HG02623 (cell line): ENCODE results near the gene TMEM145.

ENCODE experiments used
- ATAC-seq: cut with Tn5 transposase; IDR thresholded peaks from one replicate; pipeline ENCODE4 v1.9.1; 2021; ENCODE audit warnings: moderate library complexity; ENCODE audit not compliant: unreplicated experiment

The TMEM145 gene

DNA sequence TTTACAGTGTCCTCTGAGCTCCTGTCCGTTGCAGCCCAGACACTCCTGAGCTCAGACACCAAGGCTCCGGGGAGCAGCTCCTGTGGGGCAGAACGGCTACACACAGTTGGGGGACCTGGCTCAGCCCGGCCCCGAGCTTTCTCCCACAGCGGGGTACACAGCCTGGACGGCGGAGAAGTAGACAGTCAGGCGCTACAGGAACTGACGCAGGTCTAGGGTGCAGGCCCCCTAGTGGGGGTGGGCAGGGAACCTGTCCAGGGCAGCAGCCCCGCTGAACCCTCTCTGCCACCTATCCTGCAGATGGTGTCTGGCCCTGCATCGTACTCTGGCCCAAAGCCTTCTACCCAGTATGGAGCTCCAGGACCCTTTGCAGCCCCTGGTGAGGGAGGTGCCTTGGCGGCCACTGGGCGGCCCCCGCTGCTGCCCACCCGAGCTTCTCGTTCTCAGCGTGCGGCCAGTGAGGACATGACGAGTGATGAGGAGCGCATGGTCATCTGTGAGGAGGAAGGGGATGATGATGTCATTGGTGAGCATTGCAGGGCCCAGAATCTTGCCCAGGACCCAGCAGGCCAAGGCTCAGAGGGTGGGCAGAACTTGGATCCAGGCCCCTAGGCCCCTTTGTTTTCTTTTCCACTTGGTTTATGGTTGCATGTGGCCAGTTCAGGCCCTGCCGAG lies 24.1 kb upstream of the TMEM145 start:
- ATAC-seq = no peak

DNA sequence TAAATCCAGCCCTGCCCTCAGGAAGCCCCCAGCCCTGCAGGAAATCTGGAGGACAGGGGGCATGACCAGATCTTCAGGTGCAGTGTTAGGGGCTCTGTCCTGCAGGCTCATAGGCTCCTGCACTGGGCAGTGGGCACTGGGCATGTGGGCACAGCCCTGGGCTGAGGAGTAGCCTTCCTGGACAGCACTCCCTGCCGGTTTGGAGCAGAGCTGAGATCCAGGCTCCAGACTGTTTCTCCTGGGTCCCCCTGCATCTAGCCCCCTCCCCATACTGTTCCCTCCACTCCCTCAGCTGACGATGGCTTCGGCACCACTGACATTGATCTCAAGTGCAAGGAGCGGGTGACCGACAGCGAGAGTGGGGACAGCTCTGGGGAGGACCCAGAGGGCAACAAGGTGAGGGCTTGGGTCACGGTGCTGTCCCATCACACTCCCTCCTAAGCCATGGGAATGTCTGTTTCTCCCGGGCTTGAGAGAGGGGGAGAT lies 23.5 kb upstream of the TMEM145 start:
- ATAC-seq = no peak

DNA sequence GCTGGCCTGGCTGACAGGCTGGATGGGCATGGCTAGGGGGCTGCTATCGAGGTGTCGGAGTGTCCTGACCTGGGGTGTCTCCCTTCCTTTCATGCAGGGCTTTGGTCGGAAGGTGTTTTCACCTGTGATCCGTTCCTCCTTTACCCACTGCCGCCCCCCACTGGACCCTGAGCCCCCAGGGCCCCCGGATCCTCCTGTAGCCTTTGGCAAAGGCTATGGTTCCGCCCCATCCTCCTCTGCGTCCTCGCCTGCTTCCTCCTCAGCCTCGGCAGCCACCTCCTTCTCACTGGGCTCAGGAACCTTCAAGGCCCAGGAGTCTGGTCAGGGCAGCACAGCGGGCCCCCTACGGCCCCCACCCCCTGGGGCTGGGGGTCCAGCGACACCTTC lies 23.0 kb upstream of the TMEM145 start:
- ATAC-seq = no peak

DNA sequence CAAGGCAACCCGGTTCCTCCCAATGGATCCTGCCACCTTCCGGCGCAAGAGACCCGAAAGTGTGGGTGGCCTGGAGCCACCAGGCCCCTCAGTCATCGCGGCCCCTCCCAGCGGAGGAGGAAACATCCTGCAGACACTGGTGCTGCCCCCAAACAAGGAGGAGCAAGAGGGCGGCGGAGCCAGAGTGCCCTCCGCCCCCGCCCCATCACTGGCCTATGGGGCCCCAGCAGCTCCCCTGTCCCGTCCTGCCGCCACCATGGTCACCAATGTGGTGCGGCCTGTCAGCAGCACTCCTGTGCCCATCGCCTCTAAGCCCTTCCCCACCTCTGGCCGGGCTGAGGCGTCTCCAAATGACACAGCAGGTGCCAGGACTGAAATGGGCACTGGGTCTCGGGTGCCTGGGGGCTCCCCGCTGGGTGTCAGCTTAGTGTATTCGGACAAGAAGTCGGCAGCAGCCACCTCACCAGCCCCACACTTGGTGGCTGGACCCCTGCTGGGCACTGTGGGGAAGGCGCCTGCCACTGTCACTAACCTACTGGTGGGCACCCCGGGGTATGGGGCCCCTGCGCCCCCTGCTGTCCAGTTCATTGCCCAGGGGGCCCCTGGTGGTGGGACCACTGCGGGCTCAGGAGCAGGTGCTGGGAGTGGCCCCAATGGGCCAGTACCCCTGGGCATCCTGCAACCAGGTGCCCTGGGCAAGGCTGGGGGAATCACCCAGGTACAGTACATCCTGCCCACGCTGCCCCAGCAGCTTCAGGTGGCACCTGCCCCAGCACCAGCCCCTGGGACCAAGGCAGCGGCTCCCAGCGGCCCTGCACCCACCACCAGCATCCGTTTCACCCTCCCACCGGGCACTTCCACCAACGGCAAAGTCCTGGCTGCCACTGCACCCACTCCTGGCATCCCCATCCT lies 22.3 kb upstream of the TMEM145 start:
- ATAC-seq = no peak

DNA sequence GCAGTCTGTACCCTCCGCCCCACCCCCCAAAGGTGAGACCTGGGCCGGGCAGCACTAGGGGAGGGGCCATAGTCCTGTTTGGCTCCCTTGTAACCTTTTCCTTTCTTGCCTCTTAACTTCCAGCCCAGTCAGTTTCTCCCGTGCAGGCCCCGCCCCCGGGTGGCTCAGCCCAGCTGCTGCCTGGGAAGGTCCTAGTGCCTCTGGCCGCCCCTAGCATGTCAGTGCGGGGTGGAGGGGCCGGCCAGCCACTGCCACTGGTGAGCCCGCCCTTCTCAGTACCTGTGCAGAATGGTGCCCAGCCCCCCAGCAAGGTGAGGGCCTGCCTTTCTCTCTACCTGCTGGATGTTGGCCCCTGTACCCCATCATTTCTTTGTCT lies 21.7 kb upstream of the TMEM145 start:
- no peak for ATAC-seq

DNA sequence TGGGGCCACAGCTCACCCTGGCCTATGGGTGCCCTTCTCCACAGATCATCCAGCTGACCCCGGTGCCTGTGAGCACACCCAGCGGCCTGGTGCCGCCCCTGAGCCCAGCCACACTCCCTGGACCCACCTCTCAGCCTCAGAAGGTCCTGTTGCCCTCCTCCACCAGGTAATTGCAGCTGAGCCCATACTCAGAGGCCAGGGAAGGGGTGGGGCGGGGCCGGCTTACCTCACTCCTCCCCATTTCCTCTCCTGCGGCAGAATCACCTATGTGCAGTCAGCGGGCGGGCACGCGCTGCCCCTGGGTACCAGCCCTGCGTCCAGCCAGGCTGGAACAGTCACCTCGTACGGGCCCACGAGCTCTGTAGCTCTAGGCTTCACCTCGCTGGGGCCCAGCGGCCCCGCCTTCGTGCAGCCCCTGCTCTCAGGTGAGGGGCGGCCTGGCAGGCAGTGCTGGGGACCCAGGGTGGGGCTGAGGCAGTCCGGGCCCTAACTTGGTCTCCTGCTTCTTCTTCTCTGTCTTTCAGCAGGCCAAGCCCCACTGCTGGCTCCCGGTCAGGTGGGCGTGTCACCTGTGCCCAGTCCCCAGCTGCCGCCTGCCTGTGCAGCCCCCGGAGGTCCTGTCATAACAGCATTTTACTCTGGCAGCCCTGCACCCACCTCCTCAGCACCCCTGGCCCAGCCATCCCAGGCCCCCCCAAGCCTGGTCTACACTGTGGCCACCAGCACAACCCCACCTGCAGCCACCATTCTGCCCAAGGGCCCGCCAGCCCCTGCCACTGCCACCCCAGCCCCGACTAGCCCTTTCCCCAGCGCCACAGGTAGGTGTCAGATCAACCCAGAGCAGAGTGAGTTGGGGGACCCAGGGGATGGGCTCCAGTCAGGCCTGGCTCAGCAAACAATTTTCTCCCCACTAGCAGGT lies 20.8 kb upstream of the TMEM145 start:
- ATAC-seq = no peak

DNA sequence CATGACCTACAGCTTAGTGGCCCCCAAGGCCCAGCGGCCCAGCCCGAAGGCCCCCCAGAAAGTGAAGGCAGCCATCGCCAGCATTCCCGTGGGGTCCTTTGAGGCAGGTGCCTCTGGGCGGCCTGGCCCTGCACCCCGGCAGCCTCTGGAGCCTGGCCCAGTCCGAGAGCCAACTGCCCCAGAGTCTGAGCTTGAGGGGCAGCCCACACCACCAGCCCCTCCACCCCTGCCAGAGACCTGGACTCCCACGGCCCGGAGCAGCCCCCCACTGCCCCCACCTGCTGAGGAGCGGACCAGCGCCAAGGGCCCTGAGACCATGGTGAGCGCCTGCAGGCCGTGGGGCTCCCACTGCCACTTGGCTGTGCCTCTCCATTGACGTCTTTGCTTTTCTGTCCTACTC lies 20.1 kb upstream of the TMEM145 start:
- no peak for ATAC-seq

DNA sequence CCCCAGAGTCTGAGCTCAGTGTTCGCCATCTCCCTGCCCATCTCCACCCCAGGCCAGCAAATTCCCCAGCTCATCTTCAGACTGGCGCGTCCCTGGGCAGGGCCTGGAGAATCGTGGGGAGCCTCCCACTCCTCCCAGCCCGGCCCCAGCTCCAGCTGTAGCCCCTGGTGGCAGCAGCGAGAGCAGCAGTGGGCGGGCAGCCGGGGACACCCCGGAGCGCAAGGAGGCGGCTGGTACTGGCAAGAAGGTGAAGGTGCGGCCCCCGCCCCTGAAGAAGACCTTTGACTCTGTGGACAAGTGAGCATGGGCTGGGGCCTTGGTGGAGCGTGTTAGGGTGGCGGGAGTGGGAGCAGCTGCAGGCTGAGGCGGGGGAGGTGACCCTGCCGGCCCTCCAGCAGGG lies 19.6 kb upstream of the TMEM145 start:
- ATAC-seq = no peak

DNA sequence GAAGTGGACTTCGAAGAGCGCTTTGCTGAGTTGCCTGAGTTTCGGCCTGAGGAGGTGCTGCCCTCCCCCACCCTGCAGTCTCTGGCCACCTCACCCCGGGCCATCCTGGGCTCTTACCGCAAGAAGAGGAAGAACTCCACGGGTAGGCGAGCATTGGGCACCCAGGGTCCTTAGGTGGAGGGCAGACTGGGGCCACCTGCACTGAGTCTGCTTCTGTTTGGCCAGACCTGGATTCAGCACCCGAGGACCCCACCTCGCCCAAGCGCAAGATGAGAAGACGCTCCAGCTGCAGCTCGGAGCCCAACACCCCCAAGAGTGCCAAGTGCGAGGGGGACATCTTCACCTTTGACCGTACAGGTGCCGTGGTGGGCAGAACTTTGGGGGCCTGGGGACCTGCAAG lies 19.2 kb upstream of the TMEM145 start:
- ATAC-seq = no peak

DNA sequence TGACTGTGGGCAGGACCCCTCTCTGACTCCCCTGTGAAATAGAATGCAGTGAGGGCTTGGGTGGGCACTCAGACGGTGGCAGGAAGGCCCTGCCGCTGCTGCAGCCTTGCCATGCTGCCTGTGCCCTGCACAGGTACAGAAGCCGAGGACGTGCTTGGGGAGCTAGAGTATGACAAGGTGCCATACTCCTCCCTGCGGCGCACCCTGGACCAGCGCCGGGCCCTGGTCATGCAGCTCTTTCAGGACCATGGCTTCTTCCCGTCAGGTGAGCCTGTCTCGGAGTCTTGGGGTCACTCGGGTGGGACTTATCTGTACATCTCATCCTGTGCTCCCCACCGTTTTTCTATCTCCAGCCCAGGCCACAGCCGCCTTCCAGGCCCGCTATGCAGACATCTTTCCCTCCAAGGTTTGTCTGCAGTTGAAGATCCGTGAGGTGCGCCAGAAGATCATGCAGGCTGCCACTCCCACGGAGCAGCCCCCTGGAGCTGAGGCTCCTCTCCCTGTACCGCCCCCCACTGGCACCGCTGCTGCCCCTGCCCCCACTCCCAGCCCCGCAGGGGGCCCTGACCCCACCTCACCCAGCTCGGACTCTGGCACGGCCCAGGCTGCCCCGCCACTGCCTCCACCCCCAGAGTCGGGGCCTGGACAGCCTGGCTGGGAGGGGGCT lies 18.5 kb upstream of the TMEM145 start:
- no peak for ATAC-seq

DNA sequence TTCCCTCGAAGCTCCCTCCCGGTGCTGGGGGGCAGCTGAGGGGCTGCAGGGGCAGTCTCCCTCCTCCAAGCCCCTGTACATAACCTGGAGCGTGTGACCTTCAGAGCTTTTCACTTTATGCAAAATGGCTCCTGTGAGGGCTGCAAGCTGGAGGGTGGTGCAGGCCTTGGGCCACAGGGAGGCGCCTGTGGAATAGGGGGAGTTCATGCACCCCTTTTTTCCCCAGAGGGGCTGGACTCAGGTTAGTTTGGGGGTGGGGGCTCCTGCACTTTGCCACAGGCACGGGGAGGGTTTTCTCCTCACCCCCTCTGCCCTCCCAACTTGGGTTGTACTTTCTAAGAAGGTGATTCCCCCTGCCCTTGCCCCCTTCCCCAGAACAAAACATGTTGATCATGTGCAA lies 17.8 kb upstream of the TMEM145 start:
- ATAC-seq = no peak

DNA sequence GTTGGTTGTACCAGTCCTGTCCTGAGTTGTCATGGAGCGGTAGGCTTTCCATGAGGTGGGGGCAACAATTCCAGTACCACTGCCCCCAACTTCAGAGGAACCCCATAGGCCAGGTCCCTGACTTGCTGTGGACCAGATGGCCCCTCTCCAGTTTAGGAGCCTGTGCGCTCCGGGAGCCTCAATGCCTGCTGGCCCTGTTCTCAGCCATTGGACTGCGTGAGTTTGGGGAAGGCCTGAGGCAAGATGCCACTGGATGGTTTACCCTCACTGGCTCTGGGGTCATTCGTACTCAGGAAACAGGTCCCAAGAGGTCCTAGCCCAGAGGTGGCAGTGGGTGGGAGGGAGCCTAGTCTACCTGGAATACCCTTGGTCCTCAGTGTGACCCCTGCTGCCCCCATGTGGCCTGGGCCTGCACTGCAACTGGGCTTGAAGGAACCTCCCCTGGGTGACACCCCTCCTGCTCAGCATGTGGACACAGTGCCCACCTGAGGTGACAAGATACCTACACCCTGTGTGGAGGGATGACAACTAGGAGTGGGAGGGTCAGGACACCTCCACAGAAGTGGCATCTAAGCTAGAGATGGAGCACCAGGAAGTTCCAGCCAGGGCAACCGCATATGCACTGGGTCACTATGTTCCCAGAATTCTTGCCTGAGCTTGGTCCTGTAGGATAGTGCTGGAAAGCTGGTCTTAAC lies 17.1 kb upstream of the TMEM145 start:
- peak; percentile 49 for ATAC-seq

DNA sequence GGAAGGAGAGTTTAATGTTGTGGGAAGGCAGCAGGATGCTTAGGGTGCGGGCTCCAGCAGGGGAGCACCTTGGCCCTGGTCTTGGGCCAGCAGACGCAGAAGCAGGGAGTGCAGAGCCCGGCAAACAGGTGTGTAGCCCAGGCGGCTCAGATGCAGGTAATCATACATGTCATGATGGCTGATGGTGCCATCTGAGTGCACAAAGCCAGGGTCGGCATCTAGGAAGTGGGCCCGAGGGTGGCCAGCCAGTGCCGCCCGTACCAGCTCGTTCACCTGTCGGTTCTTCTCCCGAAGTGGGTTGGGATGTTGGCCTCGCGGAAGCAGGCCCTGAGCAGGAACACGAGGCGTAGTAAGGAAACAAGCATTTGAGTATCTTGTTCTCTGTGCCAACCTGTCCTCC lies 16.1 kb upstream of the TMEM145 start:
- ATAC-seq = no peak

DNA sequence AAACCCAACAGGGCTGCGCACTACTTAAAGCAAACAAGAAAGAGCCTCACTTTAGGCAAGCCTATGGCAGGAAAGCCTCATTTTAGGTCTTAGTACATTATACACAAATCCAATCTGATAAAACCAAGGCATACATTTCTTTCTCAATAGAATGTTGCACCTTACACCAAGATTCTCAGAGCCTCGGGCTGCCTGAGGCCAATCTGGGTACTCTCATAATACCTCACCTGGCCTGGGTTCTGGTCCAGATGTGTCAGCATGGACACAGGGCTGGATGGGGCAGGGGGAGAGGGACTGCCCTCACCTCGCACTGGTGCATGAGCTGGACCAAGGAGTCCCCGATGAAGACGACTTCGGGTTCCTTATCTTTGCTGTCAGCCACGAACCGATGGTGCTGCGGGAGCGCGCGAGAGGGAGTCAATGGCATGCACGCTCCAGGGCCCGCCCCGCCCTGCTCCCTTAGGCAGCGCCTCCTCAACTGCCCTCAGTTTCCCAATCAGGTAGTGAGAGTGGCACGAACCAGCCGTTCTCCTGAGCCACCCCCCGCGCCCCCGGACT lies 11.4 kb upstream of the TMEM145 start, which contains the start of gene PRR19:
PRR19 (plus strand) TSS at position 487 of the 558 bp plus-strand sequence. CDS start 7,453 bp downstream, outside the sequence.
- peak; percentile 5 for ATAC-seq

DNA sequence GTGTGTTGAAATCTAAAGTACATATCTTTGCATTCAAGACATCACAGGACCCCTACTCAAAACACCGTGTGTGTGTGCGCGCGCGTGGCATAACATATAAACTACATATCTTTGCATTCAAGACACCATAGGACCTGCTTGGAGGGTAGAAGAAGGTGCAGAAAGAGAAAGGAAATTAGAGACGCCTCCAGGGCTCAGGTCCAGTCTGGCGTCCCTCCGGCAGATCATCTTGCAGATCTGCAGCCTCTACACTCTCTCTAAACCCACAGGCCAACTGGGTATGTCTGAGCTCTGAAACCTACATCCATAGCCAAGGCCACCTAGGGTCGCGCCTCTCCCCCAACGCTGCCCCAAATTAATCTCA lies 10.0 kb upstream of the TMEM145 start:
- no peak for ATAC-seq

DNA sequence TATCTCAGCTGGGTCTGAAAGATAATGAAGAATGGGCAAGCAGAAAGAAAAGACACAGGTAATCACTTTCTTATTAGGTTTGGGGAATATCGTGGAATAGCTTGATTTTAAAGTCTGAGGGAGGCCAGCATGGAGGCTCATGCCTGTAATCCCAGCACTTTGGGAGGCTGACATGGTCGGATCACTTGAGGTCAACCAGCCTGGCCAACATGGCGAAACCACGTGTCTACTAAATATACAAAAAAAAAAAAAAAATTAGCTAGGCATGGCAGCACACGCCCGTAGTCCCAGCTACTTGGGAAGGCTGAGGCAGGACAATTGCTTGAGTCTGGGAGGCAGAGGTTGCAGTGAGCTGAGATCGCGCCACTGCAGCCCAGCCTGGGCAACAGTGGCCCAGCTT lies 9.2 kb upstream of the TMEM145 start:
- no peak for ATAC-seq

DNA sequence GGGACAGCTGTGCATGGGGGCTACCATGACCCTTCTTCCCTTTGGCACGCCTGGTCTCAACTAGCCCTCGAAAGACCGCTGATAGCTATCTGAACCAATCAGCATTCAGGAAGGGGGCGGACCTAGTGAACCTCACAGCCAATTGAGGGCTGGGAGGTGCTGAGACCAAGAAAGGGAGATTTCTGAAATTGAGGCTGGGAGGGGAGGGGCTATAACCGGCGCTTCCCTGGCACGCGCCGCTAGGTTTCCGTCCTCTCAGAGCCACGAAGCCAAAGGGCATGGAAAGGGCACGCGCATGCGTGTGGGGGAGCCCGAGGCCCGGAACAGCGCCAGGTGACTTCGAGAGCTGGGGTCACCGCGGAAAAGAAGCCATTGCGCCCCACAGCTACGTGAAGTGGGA lies 6.5 kb upstream of the TMEM145 start:
- ATAC-seq = no peak

DNA sequence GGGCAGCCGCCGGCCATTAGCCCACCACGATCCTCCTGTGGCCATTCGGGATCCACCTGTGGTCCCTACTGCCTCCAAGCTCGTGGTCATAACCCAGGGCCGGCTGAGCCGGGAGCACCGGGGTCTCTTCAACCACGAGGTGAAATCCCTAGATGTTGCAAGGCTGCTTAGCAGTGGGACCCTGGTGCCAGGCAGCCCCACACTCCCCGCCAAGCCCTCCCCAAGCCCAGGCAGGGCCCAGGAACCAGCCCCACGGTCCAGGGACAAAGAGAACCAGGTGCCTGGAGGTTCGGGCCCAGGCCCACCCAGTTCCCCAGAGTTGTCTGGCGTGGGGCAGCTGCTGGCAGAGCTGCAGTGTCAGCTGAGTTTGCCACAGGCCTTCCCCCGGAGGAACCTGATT lies 3.4 kb upstream of the TMEM145 start:
- no peak for ATAC-seq

DNA sequence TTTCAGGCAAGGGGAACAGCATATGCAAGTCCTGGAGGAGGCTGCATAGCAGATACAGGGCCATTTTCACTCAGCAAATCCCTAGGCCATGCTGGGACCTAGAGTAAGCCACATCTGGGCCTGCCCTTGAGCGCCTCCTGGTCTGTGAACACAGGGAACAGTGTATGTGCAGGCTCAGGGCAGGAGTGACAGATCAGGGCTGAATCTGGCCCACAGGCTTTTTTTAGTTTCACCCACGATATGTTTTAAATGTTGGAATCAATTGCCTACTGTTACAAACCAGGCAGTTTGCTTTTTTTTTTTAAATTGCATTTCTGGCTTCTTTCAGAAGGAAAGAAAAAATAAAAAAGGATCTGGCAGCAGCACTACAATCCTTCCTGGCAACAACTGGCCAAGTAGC lies 1.5 kb upstream of the TMEM145 start:
- no peak for ATAC-seq

DNA sequence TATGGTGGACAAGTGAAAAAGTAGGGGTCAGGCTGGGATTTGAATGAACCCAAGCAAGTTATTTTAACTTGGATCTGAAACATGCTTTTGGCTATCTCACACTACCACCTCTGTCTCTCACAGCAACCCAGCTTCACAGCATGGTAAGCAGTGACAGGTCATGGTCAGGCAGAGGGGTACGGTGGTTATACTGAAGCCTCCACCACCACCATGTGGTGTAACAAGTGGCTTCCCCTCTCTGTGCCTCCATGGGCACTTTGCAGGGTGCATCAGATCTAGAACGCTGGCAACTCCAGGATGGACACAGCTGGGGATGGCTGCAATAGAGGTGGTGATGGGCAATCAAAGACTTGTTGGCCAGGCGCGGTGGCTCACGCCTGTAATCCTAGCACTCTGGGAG lies 739 bp upstream of the TMEM145 start:
- no peak for ATAC-seq
